Glutamatergic neuron (in vitro differentiated cells): Measurements from ENCODE around the gene ARTN. TPM values are rescaled to one million over a fixed set of nuclear protein-coding genes. Genes with fewer than 3 reads are reported as not detected.

Experiments
- DNase-seq: peaks from one replicate; pipeline ENCODE4 v3.0.0; 2022
- H3K27ac Mint-ChIP-seq: one replicate; pipeline ENCODE4 v1.8.0; 2020; ENCODE audit warnings: mild to moderate bottlenecking, mixed read lengths, inconsistent platforms; ENCODE audit not compliant: unreplicated experiment
- H3K27me3 Mint-ChIP-seq: one replicate; pipeline ENCODE4 v1.8.0; 2020; ENCODE audit warnings: mild to moderate bottlenecking, moderate library complexity, mixed read lengths, inconsistent platforms; ENCODE audit not compliant: unreplicated experiment
- H3K36me3 Mint-ChIP-seq: one replicate; pipeline ENCODE4 v1.8.0; 2020; ENCODE audit warnings: mild to moderate bottlenecking, mixed read lengths, inconsistent platforms; ENCODE audit not compliant: unreplicated experiment
- H3K4me1 Mint-ChIP-seq: one replicate; pipeline ENCODE4 v1.8.0; 2020; ENCODE audit warnings: mild to moderate bottlenecking, low read depth, mixed read lengths, inconsistent platforms; ENCODE audit not compliant: unreplicated experiment
- H3K4me3 Mint-ChIP-seq: one replicate; pipeline ENCODE4 v1.8.0; 2020; ENCODE audit warnings: mild to moderate bottlenecking, mixed read lengths, inconsistent platforms; ENCODE audit not compliant: unreplicated experiment
- H3K9me3 Mint-ChIP-seq: one replicate; pipeline ENCODE4 v1.8.0; 2020; ENCODE audit warnings: mild to moderate bottlenecking, moderate library complexity, mixed read lengths, inconsistent platforms; ENCODE audit not compliant: unreplicated experiment
- CTCF ChIP-seq: fragments of 200-600 bp; sonication (generic); IDR thresholded peaks from one replicate; pipeline ENCODE4 v1.5.0; 2021; ENCODE audit not compliant: partially characterized antibody, unreplicated experiment
- total RNA-seq: library from RNA; stranded (reverse); fragmentation: NEBNext Ultra II Directional; extraction: Animal tissue kit (Norgen Biotek cat#: 25700); gene quantifications from one replicate; pipeline ENCODE4 v1.2.1, GENCODE V29; 2021; ENCODE audit not compliant: unreplicated experiment

ARTN gene
- total RNA-seq, 1 donor from 2014 or later = not detected

- H3K36me3 Mint-ChIP-seq = no peaks in the 10 kb centered on the region
- H3K27me3 Mint-ChIP-seq = no peaks in the 10 kb centered on the region
- H3K9me3 Mint-ChIP-seq = peaks cover 5% of the 10 kb centered on the region
- no peak for DNase-seq
- peaks cover 3% of the 10 kb centered on the region for H3K4me1 Mint-ChIP-seq
- H3K4me3 Mint-ChIP-seq = no peak overlapping the region
- H3K27ac Mint-ChIP-seq = no peak overlapping the region
- no peak for TF ChIP-seq CTCF
These were observed 53.1 kb downstream of the ARTN start for GRCh38 chr1:43986712-43987111.

Other genes starting within 250 kb of the ARTN start
- gene ST3GAL3, start 226.3 kb upstream of the ARTN start, total RNA-seq = 16.5 TPM
- 53.2 TPM for gene IPO13, start 13.1 kb downstream of the ARTN start, total RNA-seq
- 25.3 TPM for gene DPH2, start 36.2 kb downstream of the ARTN start, total RNA-seq
- 208 TPM for gene ATP6V0B, start 41.2 kb downstream of the ARTN start, total RNA-seq
- 45.7 TPM for gene B4GALT2, start 45.4 kb downstream of the ARTN start, total RNA-seq
- 6.3 TPM for gene CCDC24, start 57.8 kb downstream of the ARTN start, total RNA-seq
- 8.9 TPM for gene SLC6A9, start 97.7 kb downstream of the ARTN start, total RNA-seq
- gene KLF17, start 185.0 kb downstream of the ARTN start, total RNA-seq = 10.9 TPM
- 0.17 TPM for gene KLF18, start 207.8 kb downstream of the ARTN start, total RNA-seq